GM18520 (cell line): ENCODE data around the gene MOB1B.

ENCODE experiments used
- ATAC-seq: cut with Tn5 transposase; IDR thresholded peaks from one replicate; pipeline ENCODE4 v1.9.1; 2021; ENCODE audit not compliant: unreplicated experiment

MOB1B gene

DNA sequence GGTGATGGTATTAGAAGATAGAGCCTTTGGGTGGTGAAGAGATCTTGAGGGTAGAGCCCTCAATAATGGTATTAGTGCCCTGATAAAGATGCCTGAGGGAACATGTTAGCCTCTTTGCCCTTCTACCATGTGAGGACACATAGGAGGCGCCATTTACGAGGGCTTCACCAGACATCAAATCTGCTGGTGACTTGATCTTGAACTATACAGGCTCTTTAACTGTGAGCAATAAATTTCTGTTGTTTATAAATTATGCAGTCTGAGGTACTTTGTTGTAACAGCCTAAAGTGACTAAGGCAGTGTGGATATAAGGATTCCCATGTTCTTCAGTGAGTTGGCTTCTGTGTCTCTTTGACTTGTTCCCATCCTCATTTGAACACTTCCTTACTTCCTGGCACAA is 11.8 kb downstream of the MOB1B start:
- no peak for ATAC-seq

DNA sequence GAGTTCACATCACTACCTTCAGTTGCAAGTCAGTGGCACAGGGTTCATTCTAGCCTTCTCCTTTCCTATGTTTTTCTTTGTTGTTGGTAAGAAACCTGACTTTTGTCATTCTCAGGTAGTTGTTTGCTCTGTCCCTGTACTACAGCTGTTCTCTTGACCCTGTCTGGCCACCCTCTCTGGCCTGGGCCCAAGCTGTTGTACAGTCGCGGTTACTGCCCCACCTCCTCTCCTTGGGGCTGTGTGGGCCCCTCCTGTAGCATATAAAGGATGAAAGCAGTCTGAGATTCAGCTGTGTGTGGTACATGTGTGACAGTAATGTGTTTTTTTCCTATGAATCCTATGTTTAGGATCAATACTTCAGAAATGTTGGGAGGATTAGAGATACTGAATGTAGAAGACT is 12.5 kb downstream of the MOB1B start:
- no peak for ATAC-seq

DNA sequence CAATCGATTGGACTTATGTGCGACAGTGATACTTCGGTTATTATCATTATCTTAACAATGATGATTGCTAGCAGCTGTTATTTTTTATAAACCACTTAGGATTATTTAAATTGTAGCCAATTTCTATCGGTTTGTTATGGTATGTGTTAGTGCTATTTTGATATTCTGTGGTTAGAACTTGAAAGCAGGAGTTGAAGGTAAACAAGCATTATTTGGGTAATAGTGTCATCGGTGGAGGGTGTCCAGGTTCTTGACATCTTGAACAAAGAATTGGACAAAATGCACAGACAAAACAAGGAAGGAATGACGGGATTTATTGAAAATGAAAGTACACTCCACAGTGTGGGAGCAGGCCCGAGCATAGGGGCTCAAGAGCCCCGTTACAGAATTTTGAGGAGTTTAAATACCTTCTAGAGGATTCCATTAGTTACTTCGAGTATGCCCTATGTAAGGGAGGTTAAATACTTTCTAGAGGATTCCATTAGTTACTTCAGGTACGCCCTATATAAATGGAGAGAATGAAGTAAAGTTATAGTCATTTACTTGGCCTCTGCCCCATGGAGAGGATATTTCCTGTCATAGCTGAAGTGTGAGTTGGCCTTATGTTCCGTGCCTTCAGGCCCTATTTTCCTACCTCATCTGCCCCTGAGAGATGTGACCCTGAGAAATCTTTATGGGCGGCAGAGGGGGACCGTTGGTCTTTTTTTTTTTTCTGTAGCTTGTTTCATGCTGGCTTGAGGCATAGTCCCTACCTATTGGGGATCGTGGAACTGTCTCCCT is 13.1 kb downstream of the MOB1B start:
- ATAC-seq = no peak

DNA sequence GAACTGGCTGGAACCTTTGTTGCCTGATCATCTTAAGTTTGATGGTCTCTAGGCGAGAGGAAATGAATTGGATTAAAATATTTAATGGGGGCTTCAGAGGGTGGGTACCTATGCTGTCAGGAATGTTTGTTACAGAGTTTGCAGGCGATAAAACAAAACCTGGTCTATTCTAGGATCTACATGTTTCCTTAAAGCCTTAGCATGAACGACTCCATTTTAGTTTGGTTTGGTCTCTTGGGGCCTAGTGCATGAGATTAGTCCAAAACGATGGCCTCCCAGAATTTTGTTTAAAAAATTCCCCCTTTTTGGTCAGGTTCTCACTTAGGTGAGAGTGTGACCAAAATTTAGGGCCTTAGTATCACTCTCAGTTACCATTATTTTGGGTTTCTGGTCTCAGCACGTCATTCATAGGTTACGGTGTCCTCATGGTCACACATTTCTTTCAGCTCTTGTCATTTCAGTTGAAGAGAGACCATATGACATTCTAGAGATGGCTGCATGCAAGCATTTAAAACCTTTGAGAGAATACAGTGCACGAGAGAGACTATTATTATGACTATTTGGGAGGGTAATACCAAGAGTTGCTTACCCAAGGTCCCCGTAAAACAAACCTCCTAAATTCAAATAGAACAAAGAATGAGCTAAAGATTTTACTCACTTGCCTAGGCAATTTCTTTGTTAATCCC is 13.8 kb downstream of the MOB1B start:
- ATAC-seq = peak; percentile 72

DNA sequence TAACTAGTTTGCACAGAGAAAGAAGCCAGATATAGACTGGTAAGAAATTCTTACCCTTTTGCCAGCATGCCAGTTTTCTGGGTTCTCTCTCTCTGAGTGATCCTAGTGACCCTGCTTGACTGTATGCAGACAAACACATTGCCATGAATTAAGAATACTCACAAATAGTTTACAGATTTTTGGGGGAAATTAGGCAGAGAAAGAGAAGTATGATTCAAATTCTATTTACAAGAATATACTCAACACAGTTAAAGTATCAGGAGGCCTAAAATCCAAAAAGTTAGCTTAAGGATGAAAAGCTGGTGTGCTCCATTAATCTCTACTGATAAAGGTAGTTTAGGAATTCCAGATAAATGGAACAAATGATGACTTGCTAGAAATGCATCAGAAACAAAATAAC is 18.4 kb downstream of the MOB1B start:
- ATAC-seq = no peak

DNA sequence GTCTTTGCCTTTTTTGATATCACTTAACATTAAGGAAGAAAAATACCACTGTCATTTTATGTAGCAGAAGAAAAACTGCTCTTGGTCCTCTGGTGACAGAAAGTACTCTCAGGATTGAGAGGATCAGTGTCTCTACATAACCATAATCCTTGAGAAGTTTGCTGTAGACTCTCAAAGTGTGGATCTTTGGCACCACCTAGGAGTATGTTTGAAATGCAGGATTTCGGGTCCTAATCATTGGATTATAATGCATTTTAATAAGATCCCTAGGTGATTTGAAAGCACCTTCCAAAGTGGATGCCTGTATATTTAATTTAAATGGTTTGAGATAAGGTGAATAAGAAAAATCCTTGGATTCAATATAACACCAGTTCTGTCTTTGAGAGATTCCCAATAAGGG is 23.2 kb downstream of the MOB1B start:
- no peak for ATAC-seq

DNA sequence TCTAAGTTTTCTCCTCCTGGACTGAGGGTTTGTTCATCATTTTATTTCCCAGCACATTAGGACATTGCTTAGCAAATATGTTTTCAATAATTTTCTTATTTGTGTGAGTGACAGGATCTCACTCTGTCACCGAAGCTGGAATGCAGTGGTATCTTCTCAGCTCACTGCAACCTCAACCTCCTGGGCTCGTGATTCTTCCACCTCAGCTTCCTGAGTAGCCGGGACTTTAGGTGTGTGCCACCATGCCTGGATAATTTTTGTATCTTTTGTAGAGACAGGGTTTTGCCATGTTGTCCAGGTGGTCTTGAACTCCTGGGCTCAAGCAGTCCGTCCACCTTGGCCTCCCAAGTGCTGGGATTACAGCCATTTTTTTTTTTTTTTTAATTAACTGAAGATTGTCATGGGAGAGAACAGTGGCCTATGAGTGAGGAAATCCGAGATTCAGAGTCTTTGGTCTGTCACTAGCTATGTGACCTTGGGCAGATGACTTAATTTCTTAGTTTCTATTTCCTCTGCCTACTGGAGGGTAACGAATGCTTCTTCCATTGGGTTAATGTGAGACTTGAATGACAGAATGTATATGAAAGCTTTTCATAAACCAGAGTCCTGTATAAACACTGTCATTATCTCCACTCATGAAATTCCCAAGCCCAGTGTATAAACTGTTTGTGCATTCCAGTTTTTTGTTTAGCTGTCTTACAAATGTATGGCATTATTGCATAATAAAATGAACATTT is 23.9 kb downstream of the MOB1B start:
- ATAC-seq = peak; percentile 79

DNA sequence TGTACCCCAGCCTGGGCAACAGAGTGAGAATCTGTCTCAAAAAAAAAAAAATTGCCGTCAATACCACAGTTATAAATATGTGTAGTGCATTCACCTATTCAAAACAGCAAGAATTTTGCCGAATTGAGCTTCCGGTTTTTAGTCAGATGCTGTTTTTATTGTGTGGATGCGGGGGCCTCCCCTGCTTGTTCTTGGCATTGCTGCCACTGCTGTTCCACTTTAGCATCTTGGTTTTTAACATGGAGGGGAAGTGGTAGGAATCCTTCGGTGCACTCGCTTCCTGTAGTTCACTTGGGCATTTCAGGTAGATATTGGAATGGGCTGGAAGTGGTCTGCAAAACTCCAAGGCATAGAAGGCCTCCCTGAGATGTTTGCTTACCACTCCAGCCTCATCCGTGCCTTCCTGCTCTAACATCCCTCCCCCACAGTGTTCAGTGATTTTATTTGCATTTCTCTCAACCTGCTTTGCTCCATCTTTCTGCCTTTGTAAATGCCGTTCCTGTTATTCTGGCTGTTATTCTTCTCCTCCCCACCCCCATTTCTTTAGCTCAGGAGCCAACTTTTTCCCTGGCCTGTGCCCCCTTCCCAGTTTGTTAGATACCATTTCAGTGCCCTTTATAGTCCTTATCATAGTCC is 25.5 kb downstream of the MOB1B start:
- ATAC-seq = peak; percentile 26

DNA sequence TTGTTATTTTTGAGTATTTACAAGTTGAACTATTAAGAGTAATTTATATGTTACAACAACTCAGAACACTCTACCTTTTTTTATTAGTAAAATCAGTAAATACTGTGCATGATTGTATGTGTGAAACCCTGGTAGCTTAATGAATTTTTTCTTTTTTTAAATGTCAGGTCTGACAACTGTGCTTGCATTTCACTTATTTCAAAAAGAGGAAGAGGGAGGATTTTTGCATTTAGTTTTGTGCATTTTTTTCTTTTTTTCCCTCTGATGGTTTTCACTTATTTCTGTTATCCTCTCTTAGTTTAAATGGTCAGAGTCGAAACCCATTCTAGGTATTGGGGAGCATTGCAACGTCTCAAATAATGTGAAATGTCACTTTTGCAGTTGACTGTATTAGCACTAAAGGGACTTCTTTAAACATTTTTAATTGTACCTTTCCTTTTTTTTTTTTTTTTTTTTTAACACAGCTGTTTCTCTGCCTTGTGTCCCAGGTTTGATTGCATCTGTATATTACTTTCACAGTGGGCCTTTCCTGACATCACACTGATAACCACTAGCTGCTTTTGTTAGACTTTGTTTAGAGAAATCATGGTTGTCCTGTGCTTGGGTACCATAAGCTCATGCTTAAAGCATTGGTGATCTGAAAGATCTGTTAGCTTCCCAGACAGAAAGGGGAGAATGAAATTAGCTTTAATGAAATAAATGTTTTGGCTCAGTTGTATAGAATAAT is 28.5 kb downstream of the MOB1B start:
- no peak for ATAC-seq

DNA sequence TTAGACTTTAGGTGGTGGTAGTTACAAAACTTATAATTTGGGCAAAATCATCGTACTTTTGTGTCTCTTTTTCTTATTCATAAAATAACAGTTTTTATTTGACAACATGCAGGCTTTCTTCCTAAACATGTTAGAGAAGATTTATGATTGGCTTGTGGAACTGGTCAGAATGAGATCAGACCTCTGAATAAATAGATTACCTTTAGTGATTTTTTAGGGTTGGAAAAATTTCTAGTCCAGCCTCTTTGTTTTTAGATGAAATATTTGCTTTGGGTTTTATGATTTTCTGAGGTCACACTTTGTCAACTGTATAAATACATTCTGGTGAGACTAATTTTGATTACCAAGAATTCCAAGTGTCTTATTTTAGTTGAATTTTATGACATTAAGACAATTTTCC is 29.2 kb downstream of the MOB1B start:
- no peak for ATAC-seq

DNA sequence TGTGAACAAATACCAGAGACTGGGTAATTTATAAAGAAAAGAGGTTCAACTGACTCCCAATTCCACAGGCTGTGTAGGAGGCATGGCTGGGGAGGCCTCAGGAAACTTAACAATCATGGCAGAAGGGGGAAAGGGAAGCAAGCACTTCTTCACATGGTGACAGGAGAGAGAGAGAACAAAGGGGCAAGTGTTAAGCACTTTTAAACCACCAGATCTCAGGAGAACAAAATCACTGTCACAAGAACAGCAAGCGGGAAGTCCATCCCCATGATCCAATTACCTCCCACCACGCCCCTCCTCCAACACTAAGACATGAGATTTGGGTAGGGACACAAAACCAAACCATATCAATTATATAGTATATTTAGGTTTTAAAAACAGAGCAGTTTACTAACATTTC is 30.8 kb downstream of the MOB1B start:
- ATAC-seq = no peak

DNA sequence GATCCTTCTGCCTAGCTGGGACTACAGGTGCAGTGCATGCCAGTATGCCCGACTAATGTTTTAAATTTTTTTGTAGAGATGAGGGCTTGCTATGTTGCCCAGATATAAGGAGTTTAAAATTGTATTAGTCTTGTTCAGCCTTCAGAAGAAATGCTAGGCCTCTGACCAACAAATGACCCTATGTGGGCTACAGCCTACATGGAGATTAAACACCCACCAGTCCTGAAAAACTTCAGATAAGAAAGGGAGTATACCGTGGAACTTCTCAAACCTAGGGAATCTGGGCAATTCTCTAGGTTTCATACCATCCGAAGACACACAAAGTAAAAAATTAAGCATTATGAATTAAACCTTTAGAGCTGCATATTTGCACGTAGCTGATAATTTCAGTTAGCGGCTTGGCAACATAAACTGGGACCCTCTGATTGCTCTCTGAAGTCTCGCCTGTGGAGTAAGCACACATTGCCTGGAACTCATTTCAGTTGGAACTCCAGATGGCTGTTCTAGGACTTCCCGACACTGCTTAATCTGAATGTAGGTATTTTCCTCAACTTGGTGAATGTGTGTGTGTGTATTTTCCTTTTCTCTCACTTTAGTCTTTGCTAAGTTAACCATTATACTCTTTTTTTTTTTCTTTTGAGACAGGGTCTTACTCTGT is 33.0 kb downstream of the MOB1B start:
- ATAC-seq = no peak

DNA sequence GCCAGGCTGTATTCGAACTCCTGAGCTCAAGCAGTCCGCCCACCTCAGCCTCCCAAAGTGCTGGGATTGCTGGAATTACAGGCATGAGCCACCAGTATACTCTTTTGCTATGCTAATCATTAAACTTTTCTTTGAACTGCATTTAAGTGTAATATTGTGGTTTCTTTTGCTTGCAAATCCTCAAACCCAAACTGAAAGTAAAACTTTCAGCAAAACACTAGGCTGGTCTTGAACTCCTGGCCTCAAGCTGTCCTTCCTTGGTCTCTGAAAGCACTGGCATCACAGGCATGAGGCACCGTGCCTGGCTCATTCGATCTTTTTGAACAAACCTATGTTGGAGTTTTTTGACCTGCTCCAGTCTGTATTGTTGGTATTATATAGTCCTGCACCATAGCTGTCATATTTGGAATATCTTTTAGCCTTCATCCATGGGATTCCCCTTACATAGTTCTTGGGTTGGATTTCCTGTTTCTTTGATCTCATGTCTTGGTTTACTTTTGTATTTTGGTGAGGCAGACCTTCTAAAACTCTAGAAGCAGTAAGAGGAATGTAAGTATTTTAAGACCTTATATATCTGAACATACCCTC is 34.1 kb downstream of the MOB1B start:
- ATAC-seq = no peak

DNA sequence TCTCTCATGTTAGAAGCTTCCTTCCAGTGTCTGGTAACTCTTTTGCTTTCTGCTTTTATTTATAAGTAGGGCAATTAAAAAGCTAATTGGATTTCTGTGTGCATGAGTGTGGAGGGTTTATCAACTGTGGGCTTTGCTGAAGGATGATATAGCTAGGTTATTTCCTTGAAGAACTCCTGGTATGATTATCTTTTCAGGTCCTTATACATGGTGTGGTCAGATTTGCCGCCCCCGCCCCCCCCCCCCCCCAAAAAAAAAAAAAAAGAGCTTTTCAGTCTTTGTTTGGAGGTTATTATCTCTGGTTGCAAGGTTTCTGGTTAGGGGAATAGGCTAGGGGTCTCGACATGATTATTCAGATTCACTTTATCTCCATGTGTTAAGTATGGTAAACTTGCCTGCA is 35.9 kb downstream of the MOB1B start:
- no peak for ATAC-seq

DNA sequence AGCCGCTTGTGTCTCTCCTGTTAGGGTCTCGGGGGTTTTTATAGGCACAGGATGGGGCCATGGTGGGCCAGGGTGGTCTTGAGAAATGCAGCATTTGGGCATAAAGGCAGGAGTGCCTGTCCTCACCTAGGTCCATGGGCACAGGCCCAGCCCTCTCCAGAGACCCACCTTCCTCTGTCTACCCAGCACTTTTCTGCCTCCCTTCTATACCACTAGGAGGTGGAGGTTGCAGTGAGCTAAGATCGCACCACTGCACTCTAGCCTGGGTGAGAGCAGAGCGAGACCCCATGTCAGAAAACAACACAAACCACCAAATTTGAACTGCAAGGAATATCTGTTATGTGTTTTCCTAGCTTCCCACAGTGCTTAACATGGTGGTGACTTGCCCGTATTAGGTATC is 38.0 kb downstream of the MOB1B start:
- ATAC-seq = no peak

DNA sequence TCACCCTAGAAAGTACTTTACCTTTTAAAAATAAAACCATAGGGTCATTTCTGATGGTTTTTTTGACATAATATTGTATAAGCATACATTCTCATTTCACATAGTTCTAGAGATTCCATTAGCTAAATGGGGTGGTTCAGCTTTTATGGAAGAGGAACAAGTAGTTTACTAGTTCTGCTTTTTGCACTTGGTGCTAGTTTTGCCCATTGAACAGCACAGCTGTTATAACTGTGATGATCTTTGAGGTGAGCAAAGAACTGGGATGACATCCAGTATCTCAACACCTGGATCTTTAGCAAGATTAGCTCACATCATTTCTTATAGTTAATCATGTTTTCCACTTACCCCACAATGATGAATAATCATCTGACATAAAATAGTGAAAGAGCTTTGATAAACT is 40.9 kb downstream of the MOB1B start:
- peak; percentile 66 for ATAC-seq

DNA sequence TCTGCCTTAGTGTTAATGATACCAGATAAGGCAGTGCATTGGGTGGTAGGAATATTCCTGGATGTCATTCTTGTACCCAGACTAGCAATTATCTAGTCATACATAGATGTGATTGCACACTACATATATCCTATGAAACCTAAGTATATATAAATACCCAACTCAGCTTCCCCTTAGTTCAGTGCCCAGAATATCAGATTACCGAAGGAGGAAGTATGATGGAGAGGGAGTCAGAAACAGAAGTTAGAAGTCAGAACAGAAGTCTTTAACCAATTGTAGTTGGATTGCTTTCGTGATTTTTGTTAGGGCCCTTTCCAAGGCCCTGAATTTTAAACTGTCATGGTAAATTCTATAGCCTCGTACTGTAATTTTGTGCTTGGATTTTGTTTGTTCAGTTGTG is 42.9 kb downstream of the MOB1B start:
- ATAC-seq = no peak

DNA sequence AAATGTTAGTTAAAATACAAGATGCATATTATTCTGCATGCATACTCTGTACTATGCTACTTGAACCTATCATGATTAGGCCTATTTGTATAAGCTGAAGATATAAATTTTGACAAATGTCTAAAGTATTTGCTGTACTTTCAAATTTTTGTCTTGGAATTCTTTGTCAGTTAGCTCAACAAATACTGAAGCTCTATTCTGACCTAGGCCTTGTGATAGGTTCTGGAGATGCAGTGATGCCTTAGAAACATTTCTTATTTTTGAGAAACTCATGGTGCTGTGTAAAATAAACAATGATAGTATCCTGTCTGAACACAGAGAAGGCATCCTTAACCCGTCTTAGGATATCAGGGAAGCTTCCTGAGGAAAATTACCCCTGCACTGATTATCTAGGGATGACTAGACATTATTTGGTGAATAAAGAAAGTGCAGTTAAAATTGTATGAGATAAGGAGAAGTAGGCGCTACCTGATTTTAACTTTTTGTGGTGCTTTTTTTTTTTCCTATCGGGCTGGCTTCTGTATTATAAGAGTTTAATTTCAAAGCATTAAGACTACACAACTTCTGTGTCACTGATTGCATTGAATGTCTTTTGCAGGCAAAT is 43.4 kb downstream of the MOB1B start:
- ATAC-seq = no peak

DNA sequence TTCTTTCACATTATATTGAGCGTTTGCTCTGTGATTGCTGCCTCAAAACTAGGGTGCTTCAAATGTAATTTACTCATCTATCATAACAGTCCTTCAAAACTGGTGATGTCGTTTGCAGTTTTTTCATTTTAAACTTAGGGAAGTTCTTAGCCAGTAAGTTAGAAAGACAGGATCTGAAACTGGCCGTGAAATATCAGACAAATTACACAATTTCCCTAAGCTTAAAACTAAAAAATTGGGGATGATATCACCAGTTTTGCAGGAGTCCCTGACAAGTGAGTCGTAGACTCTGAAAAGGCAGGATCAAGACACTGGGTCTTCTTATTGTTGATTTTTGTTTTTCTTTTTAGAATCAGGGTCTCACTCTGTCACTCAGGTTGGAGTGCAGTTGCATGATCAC is 44.8 kb downstream of the MOB1B start:
- no peak for ATAC-seq
